HG02642 (cell line): Measurements from ENCODE around the gene GMPR2.

ENCODE experiments used
- ATAC-seq: cut with Tn5 transposase; IDR thresholded peaks from one replicate; pipeline ENCODE4 v1.9.1; 2021; ENCODE audit warnings: mild to moderate bottlenecking; ENCODE audit not compliant: unreplicated experiment, poor library complexity

The GMPR2 gene

GRCh38 chr14:24279301-24280186 is 46.8 kb downstream of the GMPR2 start:
- ATAC-seq = peak; percentile 68

GRCh38 chr14:24280797-24281460 is 48.2 kb downstream of the GMPR2 start:
- ATAC-seq = no peak

GRCh38 chr14:24281636-24282035 is 48.9 kb downstream of the GMPR2 start:
- no peak for ATAC-seq

GRCh38 chr14:24282736-24283135 is 50.0 kb downstream of the GMPR2 start:
- ATAC-seq = no peak

GRCh38 chr14:24283796-24284460 is 51.2 kb downstream of the GMPR2 start:
- ATAC-seq = no peak

- no peak for ATAC-seq
Observed at GRCh38 chr14:24284501-24285035, 51.8 kb downstream of the GMPR2 start.

GRCh38 chr14:24285351-24285750 is 52.6 kb downstream of the GMPR2 start:
- no peak for ATAC-seq

GRCh38 chr14:24286996-24287395 is 54.3 kb downstream of the GMPR2 start:
- no peak for ATAC-seq
